ENCODE results near the gene CROCC2.

The CROCC2 gene

DNA sequence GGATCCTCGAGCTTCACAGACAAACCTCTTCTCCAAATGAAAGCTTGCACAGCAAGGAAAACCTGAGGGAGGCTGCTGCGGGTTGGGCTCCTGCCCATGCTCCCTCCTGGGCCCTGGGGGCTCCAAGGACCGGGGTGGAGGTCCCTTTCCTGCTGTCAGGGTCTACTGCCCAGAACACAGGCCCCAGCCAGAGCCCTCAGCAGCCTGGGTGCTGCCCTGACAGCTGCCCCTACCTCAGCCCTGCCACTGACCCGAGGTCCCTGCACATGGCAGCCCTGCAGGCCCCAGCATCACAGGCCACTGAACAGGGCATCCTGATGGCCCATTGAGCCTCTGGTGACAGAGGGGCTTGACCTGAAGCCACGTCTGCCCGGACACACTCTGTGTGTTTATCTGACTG, 41.0 kb downstream of the CROCC2 start:
- no peak for DNase-seq

DNA sequence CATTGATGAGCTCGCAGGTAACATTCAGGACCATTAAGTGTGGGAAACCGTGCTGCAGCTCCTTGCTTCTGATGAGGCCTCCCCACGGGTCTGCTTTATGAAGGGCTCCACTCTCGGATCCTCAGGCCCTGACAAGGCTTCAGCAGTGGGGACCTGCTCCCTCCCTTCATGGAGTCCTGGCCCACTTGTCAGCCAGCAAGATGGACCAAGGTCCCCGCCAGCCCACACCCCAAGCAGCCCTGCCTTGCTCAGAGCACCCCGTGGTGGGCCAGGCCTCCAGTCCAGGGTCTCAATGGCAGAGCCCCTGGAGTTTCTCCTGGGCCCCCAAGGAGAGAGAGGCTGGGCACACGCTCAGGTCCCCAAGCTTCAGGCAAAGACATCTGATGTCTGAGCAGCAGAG, 41.5 kb downstream of the CROCC2 start:
- DNase-seq: no peak

DNA sequence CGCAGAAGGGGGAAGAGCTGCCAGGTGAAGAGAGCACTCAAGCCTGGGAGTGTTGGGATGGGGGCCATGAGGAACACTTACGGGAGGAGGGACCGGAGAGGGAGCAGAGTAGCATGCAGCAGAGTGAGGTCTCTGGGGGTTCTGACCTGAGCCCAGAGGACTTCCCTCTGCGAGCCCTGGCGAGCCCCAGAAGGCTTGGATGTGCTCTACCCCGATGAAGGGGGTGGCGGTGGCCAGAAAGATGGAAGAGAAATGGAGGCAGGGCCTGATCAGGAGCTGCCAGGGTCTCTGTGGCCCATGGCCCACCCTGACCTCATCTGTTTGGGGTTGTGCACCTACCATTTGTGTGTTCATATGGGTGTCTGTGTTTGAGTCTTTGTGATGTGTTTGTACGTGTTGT, 42.0 kb downstream of the CROCC2 start:
- DNase-seq: no peak

DNA sequence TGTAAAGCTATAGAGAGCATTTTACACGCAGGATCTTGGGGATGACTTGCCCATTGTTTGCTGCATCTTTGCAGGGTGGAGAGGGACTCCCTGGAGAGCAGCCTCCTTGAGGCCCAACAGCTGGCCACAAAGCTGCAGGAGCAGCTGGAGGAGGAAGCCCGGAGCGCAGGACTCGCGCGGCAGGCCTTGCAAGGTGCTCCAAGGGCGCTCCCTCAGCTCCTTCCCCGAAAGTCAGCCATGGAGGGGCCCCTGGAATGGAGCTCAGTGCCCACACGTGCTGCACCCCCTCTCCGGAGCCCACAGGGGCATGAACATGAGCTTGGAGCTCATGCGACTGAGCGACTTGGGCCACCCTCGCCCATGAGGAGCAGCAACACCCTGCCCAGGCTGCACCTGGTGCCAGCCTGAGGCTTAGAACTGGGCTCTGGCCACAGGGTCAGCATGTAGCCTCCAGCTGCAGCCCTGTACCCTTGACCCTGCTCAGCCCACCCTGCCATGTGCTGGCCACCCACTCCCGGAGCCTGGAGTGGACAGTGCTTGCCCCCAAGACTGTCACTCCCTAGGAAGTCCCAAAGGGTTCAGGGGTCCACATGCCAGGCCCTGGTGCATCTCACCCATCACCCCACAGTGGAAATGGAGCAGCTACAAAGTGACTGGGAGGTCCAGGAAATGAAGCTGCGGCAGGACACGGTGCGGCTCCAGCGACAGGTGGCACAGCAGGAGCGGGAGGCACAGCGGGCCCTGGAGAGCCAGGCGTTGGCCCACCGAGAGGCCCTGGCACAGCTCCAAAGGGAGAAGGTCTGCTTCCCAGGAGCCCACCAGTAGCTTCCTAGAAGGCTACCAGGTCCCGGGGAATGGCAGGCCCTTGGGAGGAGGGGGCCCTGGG, 43.0 kb downstream of the CROCC2 start:
- no peak for DNase-seq

DNA sequence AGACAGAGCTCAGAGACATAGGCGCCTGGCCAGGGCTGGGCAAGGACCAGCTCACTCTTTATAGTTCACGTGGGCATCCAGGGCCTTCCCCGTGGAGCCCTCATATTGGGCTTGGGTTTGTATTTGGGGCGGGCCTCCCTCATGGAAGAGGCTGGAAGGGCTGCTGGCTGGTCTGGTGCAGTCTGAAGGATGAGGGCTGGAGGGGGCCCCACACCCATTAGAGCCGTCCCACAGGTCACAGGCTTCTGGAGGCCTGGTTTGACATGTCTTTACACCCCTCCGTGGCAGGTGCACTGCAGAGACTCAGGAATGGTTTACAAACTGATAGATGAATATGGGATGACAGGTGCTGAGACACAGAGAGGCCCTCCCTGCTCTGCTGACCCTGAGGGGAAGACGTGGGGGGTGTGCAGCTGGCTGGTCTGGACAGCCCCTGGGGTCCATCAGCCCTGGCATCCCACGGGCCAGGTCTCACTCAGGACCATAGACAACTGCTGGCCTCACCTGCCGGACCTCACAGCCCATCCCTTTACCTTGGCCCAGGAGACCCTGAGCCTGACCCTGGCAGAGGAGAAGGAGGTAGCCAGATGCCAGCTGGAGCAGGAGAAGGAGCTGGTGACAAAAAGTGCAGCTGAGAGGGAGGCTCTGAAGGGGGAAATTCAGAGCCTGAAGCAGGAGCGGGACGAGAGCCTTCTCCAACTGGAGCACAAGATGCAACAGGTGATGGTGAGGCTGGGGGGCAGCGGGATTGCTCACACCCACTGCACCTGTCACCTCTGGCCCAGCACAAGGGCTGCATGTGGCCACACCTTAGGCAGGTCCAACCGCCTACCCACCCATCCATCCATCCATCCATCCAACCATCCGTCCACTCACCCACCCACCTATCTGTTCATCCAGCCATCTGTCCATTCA, 43.9 kb downstream of the CROCC2 start:
- no peak for DNase-seq

DNA sequence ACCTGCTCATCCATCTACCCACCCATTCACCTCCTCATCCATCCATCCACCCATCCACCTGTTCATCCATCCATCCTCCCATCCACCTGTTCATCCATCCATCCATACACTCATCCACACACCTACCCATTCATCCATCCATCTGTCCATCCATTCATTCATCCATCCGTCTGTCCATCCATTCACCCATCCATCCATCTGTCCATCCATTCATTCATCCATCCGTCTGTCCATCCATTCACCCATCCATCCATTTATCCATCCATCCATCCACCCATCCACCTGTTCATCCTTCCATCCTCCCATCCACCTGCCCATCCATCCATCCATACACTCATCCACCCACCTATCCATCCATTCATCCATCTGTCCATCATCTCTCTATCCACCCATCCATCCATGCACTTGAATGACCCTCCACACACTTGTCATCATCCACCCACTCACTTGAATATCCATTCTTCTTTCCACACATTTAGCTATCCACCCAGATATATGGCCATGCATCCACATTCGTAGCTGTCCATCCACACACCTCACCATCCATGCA, 45.0 kb downstream of the CROCC2 start:
- no peak for DNase-seq

DNA sequence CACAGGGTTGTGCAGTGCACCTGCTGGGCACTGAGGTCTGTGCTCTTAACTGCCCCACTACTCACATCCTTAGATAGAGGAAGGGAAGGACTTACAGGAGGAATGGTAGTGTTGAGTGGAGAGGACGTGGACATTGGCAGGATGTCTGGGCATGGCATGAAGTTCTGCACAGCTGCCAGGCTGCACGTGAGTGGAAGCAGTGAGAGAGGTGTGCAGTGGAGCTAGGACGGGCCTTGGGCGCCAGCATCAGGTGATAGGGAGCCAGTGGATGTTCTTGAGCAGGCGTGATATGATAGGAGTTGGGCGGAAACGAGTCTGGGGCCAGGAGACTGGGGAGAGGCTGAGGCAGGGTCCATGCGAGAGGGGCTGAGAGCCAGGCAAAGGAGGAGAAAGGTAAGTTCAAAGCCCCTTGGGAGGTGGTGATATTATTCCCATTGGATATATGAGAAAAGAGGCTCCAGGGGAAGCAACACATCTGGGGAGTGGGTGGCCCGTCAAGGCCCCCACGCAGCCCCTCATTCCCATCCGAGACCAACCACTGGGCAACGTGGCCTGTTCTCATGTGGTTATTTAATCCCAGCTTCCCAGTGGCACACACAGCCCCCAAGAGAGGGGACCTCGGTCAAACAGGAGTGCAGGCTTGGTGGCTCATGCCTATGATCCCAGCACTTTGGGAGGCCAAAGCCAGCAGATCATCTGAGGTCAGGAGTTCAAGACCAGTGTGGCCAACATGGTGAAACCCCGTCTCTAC, 46.5 kb downstream of the CROCC2 start:
- DNase-seq: no peak

DNA sequence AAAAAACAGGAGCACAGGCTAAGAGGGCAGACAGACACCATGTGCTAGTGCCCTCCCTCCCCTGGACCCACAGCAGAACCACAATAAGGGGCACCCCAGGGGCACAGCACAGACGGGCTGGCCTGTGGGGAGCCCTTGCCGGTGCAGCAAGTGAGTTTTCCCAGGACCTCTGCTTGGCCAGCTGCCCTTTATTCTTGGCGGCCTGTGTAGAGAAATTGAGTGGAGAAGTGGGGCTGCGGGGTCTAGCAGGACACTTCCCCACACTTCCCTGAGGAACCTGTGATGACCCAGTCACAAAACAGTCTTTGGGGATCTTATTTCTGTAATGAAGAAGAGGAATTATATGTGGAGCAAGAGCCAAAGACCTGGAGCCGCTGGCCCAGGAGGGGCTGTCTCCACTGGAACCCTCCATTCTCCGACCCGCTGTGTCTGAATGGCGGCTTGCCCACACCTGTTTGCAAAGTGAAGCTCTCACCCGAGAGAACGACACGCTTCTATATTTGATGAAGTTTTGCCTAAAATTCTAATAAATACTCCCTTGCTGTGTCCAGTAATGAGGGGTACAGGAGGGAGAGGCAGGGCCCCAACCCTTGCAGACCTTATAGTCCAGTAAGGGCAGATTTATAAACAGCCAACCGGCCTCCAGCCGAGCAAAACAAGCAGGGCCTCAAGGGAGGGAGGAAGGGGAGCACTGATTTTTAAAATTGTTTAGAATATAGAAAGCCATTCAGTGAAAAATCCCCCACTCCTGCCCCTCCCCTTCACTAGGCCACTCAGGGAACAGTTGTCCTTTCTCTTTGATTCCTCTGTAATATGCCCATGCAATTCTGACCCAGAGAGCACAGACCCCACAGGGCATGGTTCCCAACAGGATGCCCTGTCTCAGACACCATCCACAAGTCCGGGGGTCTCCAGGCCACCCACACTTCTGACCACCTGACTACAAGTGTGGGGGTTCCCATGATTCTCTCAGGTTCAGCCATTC, 47.6 kb downstream of the CROCC2 start:
- DNase-seq: no peak

DNA sequence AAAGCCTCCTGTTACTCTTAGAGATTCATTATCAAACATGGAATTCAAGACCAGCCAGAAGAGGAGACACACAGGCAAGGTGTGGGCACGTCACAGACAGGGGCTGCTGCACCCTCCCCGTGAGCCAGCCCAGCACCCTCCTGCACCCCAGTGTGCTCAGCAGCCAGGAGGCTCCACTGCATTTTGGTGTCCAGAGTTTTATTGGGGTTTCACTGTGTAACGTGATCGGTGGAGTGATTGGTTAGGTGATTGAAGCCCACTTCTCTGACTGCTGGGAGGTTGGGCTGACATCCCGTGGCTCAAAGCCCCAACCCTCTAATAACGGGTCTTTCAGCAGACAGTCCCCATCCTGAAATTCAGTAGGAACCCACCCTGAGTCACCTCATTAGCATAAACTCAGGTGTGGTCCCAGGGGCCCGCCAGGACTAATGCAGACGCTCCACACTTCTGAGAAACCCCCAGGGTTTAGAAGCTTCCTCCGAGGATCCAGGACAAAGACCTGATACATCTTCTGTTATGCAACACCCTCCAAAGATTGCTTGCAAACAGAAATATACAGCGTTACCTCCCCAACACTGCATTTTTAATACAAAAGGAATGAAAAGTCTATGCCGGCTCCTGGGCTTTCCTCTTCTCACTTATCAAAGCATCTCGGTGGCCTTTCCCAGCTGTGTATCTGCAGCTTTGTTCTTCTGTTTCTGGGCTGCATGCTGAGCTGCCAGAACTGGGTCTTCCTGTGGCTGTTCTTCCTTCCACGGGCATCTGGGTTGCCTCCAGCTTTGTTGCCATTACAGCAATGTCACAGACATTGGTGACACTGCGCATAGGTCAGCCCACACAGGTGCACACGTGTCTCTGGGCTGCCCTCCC, 48.5 kb downstream of the CROCC2 start:
- no peak for DNase-seq

DNA sequence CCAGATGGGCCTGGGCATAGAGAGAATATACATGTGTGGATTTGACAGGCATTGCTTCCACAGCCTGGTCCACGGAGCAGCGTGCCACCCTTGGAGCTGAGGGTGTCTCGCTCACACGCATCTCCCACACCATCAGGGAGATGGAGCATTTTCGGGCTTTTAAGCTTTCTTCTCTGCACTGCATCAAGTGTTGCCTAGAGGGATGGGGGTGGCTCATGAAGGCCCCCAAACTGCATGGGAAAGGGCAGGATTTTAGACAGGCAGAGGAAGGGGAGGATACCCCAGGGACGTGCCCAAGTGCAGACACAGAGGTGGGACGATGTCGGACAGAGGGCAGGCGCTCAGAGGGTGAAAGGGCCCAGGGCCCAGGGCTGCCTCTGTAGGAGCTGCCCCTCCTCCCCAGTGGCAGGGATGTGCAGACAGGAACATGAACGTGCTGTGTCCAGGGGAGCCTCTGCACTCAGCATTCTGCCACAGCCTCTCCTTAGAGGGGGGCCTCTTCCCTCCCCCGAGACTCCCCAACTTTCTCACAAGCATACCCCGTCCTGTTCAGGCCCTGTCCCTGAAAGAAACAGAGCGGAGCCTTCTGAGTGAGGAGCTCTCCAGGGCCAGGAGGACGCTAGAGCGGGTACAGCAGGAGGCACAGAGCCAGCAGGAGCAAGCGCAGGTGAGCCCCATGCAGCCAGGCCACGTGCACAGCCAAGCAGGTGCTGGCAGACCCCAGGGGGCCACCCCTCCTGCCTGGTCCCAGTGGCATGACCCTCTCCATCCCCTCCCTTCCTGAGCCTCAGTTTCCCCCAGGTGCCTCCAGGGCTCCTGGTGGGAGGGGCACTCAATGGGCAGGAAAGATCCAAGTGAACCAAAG, 49.4 kb downstream of the CROCC2 start:
- DNase-seq: no peak

DNA sequence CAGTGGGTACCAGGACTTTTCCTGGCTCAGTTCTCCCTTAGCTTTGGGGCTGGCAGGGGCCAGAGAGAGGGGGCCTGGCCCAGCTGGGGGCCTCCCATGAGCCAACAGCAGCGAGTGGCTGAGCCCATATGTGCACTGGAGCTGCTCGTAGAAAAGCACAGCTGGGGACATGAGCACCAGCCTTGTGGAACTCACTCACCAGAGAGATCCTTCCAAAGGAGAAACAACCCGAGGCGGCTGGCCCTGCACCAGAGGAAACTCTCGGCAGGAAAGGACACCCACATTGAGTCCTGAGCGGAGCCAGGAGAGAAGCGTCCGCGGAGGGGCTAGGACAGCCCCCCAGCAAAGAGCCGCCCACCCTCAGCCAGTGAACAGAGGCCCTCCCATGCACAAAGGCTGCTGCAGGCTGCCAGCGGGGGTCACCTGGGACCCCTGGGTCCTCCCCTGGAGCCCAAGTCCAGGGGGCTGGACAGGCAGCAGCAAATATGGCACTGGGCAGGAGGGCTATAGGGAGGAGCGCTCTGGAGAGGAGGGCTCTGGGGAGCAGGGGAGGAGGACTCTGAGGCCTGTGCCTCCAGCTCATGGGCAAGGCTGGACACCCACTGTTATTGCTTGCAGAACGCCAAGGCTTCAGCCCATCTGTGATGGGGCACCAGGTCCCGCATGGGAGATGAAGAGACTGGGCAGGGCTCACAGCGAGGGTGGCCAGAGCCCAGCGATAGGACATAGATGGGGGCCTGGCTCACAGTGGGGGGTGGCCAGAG, 50.2 kb downstream of the CROCC2 start:
- DNase-seq: no peak

DNA sequence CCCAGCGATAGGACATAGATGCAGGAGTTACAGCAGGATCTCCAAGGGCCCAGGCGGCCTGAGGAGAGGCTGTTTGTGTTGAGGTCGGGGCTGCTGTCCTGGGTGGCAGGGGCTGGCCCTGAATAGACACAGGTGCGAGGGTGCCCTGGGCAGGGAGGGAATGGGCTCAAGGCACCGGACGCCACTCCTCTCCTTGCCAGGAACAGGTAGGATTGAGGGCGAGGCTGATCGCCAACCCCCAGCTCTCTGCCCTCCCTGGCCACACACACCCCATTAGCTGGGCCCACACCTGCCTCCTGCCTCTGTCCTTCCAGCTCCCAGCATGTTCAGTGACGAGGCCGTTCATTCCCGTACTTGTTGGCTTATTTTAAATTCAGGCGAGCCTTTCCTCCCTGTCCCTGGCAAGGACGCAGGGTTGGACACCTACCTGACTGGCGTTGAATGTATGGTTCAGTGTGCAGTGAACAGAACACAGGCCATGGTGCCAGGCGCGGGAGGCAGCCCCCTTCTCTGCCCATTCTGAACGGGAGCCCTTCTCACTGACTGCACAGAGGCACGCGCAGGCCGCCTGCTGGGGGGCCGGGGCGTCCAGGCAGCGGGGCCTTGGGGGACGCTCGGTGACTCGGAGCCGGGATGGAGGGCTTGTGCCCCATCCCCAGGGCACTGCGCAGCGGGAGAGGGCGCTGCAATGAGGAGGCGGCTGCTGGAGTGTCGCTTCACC, 51.0 kb downstream of the CROCC2 start:
- no peak for DNase-seq

DNA sequence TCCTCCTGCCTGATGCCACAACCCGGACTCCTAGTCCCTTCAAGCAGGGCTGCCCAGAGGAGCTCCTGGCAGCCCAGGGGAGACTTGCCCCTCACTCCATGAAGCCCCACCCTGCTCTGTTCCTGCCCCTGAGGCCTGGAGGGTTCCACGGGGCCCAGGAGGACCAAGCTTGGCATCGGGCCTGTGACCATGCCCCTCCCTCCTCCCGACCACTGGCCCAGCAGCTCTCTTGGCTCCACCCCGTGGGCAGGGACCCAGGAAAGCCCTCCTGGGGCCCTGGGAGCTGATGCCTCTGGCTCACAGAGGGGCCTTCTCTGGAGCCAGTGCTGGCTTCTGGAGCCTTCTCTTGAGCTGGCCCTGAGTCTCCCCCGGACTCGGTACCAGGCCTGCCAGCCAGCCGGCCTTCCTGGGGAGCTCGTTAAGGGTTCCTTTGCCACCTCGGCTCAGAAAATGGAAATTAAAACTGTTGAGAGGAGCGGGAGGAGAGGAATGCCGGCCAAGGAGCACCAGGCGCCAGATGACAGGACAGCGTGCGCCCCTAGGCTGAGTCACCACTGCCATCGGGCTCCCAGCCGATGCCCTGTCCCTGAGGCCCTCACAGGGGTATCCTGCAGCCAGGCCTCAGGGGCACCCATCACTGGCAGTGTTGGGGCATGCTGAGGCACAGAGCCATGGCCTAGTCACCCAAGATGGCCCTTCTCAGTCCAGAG, 51.7 kb downstream of the CROCC2 start:
- no peak for DNase-seq

DNA sequence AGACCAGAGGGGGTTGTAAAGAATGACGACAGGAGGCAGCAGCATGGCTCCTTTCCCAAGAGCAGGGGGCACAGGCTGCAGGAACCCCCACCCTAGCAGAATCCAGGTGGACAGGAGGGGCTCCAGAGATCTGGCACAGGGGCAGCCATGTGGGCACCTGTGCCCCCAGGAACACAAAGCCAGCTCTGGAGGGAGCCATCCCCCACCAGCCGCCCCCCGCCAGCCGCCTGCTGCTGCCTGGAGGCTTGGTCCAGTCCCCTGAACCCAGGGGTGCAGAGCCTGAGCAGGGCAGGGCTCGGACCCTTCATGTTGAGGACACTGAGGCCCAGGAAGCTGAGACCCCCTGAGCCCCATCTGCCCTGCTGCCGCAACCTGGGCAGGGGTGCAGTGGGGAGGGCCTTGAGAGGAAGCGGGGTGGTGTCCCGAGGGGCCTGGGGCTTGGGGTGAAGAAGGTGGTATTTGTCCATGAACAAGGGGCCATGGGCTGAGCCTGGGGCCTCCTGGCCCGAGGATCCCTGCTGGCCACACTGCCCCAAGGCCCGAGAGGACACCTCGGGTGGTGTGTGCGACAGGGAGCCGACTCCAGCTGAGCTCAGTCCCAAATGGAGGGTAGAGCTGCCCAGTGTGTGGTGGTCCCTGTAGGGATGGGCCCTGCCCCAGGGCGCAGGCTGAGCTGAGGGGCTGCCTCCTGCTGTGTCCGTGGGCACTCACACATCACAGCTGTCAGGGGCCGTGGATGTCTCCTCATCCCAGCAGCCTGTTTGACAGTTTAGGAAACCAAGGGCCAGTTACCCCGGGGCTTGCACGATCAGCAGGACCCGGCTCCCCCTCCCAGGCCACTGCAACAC, 52.5 kb downstream of the CROCC2 start:
- no peak for DNase-seq

DNA sequence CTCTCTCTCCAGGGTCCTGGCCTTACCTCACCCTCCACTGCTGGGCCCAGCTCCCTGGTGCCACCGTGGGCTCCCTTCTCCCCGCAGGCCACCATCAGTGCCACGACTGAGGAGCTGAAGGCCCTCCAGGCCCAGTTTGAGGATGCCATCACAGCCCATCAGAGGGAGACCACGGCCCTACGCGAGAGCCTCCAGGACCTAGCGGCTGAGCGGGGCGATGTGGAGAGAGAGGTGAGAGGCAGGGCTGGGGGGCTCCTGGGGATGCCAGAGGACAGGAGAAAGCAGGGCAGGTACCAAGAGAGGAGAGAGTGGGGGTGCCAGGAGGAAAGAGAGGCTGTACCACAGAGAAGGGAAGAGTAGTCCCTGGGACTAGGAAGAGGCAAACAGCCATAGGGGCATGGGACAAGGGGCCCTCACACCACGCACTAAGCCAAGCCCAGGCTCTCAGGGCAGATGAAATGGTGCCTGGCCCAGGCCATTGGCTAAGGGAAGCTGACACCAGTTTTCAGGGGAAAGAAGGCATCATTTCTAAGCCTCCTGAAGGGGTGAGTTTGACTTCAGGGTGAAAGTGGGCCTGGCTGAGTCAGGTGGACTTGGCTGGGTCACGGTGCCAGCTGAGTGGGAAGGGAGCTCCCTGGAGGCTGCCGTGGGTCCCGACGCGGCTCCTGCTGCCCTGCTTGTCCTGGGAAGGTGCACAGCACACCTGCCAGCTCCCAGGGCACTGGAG, 53.2 kb downstream of the CROCC2 start:
- no peak for DNase-seq

DNA sequence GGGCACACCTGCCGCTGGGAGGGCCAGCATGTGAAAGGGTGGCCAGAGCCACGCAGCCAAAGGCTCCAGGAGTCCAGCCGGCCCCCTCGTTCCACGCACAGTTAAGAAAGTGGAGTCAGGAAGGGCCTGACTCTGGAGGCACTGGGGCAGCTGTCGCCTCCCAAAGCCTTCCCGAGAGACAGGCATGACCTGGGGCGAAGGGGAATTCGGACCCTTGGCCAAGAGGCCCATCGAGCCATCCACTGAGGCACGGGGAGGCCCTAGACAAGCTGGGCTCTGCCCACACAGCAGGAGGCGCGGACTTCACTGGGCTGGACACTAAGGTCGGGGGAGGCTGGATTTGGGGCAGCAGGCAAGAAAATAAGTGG, 53.8 kb downstream of the CROCC2 start:
- DNase-seq: no peak

Measured in KG1 (cell line).